ENCODE measurements around the gene DIAPH2. TPM values are rescaled to one million over a fixed set of nuclear protein-coding genes. Genes with fewer than 3 reads are reported as not detected.

The DIAPH2 gene
- total RNA-seq, 1 experiment from 2014 or later = 15.9 TPM

- Mint-ChIP-seq H3K27ac (no peak overlapping the region), H3K36me3 (no peaks in the 10 kb centered on the region), H3K4me3 (no peak overlapping the region), H3K27me3 (ENCODE audit: low read depth) (no peaks in the 10 kb centered on the region), H3K9me3 (no peaks in the 10 kb centered on the region), H3K4me1 (peaks cover 21% of the 10 kb centered on the region)
- CTCF ChIA-PET = interaction anchor here (0.7 to 1.4 kb wide), 4 partner anchors 8 to 396 kb away, joined by 3 to 7 read pairs (median 4); no protein-coding TSS in a partner anchor
- ATAC-seq (no peak), DNase-seq (ENCODE audit: low spot score) (no peak)
- POLR2A ChIA-PET = no interaction called here
- TF ChIP-seq ZNF396 (CRISPR knock-in tag; IDR thresholded peaks at IDR 0.05; ENCODE audit: borderline replicate concordance) = no peak
- TF ChIP-seq CREB1 (CRISPR knock-in tag; IDR thresholded peaks at IDR 0.05) = no peak
- TF ChIP-seq, protein P1, sequence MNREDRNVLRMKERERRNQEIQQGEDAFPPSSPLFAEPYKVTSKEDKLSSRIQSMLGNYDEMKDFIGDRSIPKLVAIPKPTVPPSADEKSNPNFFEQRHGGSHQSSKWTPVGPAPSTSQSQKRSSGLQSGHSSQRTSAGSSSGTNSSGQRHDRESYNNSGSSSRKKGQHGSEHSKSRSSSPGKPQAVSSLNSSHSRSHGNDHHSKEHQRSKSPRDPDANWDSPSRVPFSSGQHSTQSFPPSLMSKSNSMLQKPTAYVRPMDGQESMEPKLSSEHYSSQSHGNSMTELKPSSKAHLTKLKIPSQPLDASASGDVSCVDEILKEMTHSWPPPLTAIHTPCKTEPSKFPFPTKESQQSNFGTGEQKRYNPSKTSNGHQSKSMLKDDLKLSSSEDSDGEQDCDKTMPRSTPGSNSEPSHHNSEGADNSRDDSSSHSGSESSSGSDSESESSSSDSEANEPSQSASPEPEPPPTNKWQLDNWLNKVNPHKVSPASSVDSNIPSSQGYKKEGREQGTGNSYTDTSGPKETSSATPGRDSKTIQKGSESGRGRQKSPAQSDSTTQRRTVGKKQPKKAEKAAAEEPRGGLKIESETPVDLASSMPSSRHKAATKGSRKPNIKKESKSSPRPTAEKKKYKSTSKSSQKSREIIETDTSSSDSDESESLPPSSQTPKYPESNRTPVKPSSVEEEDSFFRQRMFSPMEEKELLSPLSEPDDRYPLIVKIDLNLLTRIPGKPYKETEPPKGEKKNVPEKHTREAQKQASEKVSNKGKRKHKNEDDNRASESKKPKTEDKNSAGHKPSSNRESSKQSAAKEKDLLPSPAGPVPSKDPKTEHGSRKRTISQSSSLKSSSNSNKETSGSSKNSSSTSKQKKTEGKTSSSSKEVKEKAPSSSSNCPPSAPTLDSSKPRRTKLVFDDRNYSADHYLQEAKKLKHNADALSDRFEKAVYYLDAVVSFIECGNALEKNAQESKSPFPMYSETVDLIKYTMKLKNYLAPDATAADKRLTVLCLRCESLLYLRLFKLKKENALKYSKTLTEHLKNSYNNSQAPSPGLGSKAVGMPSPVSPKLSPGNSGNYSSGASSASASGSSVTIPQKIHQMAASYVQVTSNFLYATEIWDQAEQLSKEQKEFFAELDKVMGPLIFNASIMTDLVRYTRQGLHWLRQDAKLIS (CRISPR knock-in tag; IDR thresholded peaks at IDR 0.05; ENCODE audit: borderline replicate concordance) = no peak
- TF ChIP-seq E2F5 (CRISPR knock-in tag; IDR thresholded peaks at IDR 0.05) = no peak
- no peak for TF ChIP-seq CREM (CRISPR knock-in tag; IDR thresholded peaks at IDR 0.05)
- TF ChIP-seq ETV6 (CRISPR knock-in tag; IDR thresholded peaks at IDR 0.05) = no peak
- TF ChIP-seq FOXP1 (CRISPR knock-in tag; IDR thresholded peaks at IDR 0.05; ENCODE audit: borderline replicate concordance) = no peak
- no peak for TF ChIP-seq CTCF (IDR thresholded peaks at IDR 0.05)
- TF ChIP-seq ZNF138 (CRISPR knock-in tag; conservative IDR thresholded peaks at IDR 0.05) = no peak
- no peak for TF ChIP-seq AR (CRISPR knock-in tag; IDR thresholded peaks at IDR 0.05)
- TF ChIP-seq, protein P2, sequence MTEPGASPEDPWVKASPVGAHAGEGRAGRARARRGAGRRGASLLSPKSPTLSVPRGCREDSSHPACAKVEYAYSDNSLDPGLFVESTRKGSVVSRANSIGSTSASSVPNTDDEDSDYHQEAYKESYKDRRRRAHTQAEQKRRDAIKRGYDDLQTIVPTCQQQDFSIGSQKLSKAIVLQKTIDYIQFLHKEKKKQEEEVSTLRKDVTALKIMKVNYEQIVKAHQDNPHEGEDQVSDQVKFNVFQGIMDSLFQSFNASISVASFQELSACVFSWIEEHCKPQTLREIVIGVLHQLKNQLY (CRISPR knock-in tag; IDR thresholded peaks at IDR 0.05) = no peak
- no peak for TF ChIP-seq PREB (CRISPR knock-in tag; IDR thresholded peaks at IDR 0.05; ENCODE audit: borderline replicate concordance)
- no peak for TF ChIP-seq ATF1 (CRISPR knock-in tag; IDR thresholded peaks at IDR 0.05)
- no peak for TF ChIP-seq NR3C1 (CRISPR knock-in tag; conservative IDR thresholded peaks at IDR 0.05; ENCODE audit: low read depth)
Measured at GRCh38 chrX:96770315-96770714, 85.7 kb downstream of the DIAPH2 start.

DNA sequence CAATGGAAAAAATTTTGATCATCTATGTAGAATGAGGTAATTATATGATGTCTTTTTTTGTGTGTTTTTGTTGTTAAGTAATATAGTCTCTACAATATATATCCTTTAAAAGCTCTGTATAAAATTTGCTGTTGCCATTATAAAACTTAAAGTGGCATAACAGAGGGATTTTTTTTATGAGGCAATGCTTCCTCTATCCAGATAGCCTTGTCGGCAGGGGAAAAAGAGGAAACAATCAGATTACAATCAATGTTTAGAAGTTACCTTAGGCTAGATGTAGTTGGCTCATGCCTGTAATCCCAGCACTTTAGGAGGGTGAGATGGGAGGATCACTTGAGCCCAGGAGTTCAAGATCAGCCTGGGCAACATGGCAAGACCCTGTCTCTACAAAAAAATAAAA is 86.8 kb downstream of the DIAPH2 start:
- Mint-ChIP-seq H3K27me3 (ENCODE audit: low read depth) (no peaks in the 10 kb centered on the region), H3K4me1 (peaks cover 14% of the 10 kb centered on the region), H3K27ac (no peak overlapping the region), H3K36me3 (no peaks in the 10 kb centered on the region), H3K9me3 (no peaks in the 10 kb centered on the region), H3K4me3 (no peak overlapping the region)
- no peak for ATAC-seq
- ChIA-PET CTCF (no interaction called here), POLR2A (no interaction called here)
- no peak for DNase-seq (ENCODE audit: low spot score)
- TF ChIP-seq FOXP4 (CRISPR knock-in tag; IDR thresholded peaks at IDR 0.05) (no peak), ZNF263 (CRISPR knock-in tag; IDR thresholded peaks at IDR 0.05; ENCODE audit: low read depth) (no peak), ETV6 (CRISPR knock-in tag; IDR thresholded peaks at IDR 0.05) (no peak), GRHL2 (CRISPR knock-in tag; IDR thresholded peaks at IDR 0.05; ENCODE audit: insufficient replicate concordance, severe bottlenecking) (no peak), FOXJ3 (CRISPR knock-in tag; IDR thresholded peaks at IDR 0.05; ENCODE audit: borderline replicate concordance) (no peak), ZNF232 (CRISPR knock-in tag; IDR thresholded peaks at IDR 0.05) (no peak)
- TF ChIP-seq, protein P3, sequence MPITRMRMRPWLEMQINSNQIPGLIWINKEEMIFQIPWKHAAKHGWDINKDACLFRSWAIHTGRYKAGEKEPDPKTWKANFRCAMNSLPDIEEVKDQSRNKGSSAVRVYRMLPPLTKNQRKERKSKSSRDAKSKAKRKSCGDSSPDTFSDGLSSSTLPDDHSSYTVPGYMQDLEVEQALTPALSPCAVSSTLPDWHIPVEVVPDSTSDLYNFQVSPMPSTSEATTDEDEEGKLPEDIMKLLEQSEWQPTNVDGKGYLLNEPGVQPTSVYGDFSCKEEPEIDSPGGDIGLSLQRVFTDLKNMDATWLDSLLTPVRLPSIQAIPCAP (CRISPR knock-in tag; IDR thresholded peaks at IDR 0.05) = no peak
- TF ChIP-seq, protein P4, sequence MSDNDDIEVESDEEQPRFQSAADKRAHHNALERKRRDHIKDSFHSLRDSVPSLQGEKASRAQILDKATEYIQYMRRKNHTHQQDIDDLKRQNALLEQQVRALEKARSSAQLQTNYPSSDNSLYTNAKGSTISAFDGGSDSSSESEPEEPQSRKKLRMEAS (CRISPR knock-in tag; IDR thresholded peaks at IDR 0.05) = no peak
